ENCODE measurements around the gene SLC24A3. TPM values are rescaled to one million over a fixed set of nuclear protein-coding genes. Genes with fewer than 3 reads are reported as not detected.

The SLC24A3 gene
- polyA plus RNA-seq, 1 donor, result 9.9 TPM

DNA sequence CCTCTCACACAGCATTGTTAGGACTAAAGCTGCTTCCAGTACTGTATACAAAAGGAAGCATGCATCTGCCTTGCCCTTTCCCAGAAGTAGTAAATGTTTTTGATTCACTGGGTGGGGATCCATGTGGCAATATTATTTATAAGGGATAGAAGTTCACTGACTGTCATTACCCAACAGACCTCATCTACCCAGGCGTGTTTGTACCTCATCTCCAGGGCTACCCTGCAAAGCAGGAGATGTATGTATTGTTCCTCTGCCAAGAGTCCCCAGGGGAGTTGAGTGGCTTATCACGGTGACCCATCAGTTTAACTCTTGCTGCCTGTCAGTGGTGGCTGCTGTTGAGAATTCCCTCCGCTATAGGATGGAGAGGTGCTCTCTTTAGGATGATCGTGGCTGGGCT is 42.5 kb downstream of the SLC24A3 start:
- H3K36me3 ChIP-seq (ENCODE audit: control insufficient read depth, insufficient read depth, low read length), result no peaks in the 10 kb centered on the region
- no peak for DNase-seq
- no peaks in the 10 kb centered on the region for H3K9me3 ChIP-seq (ENCODE audit: control insufficient read depth, low read depth, low read length)
- H3K4me1 ChIP-seq (ENCODE audit: control insufficient read depth, insufficient read depth, low read length), result peaks cover 5% of the 10 kb centered on the region
- no CpG with 5 or more reads among the region's 4 CpGs for WGBS (ENCODE audit: insufficient coverage, low lambda C conversion rate)
- no peaks in the 10 kb centered on the region for H3K27me3 ChIP-seq (ENCODE audit: control insufficient read depth, insufficient read depth, low read length)
- no peak overlapping the region for H3K27ac ChIP-seq (ENCODE audit: low read length)
- no peak overlapping the region for H3K4me3 ChIP-seq (ENCODE audit: low read length)

DNA sequence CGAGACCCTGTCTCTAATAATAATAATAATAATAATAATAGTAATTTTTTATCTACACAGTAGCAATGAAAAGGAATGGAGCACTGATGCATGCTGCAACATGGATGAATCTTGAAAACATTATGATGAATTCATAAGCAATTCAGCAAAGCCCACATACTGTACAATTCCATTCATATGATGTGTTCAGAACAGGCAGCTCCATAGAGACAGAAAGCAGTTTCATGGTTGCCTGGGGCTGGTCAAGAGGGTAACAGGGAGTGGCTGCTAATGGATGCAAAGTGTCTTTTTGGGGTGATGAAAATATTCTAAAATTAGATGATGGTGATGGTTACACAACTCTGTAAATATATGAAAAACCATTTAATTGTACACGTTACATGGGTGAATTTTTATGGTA is 43.6 kb downstream of the SLC24A3 start:
- no CpG with 5 or more reads among the region's 2 CpGs for WGBS (ENCODE audit: insufficient coverage, low lambda C conversion rate)
- Histone ChIP-seq H3K4me1 (ENCODE audit: control insufficient read depth, insufficient read depth, low read length) (peaks cover 5% of the 10 kb centered on the region), H3K36me3 (ENCODE audit: control insufficient read depth, insufficient read depth, low read length) (no peaks in the 10 kb centered on the region), H3K27ac (ENCODE audit: low read length) (no peak overlapping the region), H3K27me3 (ENCODE audit: control insufficient read depth, insufficient read depth, low read length) (no peaks in the 10 kb centered on the region), H3K4me3 (ENCODE audit: low read length) (no peak overlapping the region), H3K9me3 (ENCODE audit: control insufficient read depth, low read depth, low read length) (no peaks in the 10 kb centered on the region)
- DNase-seq, result no peak

DNA sequence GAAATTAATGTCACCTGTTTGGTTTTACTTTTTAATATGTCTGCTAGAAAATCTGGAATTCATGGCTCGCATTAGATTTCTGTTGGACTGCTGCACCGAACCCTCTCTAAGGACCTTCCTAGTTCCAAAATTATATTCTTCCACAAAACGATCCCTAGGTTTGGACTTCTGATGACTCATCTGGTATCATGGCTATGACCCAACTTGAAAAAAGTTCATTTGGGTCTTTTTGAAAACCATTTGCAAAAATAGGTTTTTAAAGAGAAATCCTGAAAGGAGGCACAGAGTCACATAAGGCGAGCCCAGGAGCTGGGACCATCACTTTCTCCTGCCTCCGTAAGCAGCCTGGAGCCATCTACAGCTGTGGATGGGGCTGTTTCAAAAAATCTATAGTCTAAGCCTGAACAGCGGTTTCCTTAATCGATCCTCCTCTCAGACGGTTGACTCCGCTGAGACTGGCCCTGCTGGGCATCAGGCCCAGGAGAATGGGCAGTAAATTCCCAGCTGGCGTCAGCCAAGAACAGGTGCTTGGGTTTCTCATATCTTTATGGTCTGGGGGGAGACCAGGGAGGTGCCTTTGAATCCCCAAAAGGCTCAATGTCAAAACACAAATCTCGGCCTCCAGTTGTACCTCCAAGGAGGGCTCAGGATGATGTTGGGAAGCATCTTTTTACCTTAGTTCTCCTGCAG is 44.6 kb downstream of the SLC24A3 start:
- no CpG with 5 or more reads among the region's 11 CpGs for whole genome bisulfite sequencing (ENCODE audit: insufficient coverage, low lambda C conversion rate)

DNA sequence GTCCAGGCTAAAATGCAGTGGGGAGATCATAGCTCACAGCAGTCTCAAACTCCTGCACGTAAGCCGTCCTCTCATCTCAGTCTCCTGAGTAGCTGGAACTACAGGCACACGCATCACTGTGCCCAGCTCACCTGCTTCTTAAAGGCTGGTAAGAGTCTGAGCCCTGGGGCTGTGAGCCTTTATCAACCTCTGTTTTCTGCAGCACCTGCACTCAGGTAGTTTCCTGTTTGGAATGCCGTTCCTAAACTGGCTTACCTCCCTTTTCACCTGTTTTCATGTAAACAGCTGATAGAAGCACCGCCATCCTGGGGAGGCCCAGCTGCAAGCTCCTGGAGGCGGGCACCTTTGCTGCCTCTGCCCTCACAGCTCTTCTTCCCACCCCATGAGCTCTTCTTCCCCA is 45.4 kb downstream of the SLC24A3 start:
- DNase-seq, result no peak
- Histone ChIP-seq H3K27ac (ENCODE audit: low read length) (no peak overlapping the region), H3K27me3 (ENCODE audit: control insufficient read depth, insufficient read depth, low read length) (no peaks in the 10 kb centered on the region), H3K4me3 (ENCODE audit: low read length) (no peak overlapping the region), H3K36me3 (ENCODE audit: control insufficient read depth, insufficient read depth, low read length) (no peaks in the 10 kb centered on the region), H3K9me3 (ENCODE audit: control insufficient read depth, low read depth, low read length) (no peaks in the 10 kb centered on the region), H3K4me1 (ENCODE audit: control insufficient read depth, insufficient read depth, low read length) (no peaks in the 10 kb centered on the region)
- no CpG with 5 or more reads among the region's 6 CpGs for WGBS (ENCODE audit: insufficient coverage, low lambda C conversion rate)

More for the DNA sequence above, 44.6 kb downstream of the SLC24A3 start:
- H3K27me3 ChIP-seq (ENCODE audit: control insufficient read depth, insufficient read depth, low read length), result no peaks in the 10 kb centered on the region
- no peak for DNase-seq
- H3K27ac ChIP-seq (ENCODE audit: low read length), result no peak overlapping the region
- peaks cover under 1% of the 10 kb centered on the region for H3K4me1 ChIP-seq (ENCODE audit: control insufficient read depth, insufficient read depth, low read length)
- H3K36me3 ChIP-seq (ENCODE audit: control insufficient read depth, insufficient read depth, low read length), result no peaks in the 10 kb centered on the region
- no peak overlapping the region for H3K4me3 ChIP-seq (ENCODE audit: low read length)
- H3K9me3 ChIP-seq (ENCODE audit: control insufficient read depth, low read depth, low read length), result no peaks in the 10 kb centered on the region

DNA sequence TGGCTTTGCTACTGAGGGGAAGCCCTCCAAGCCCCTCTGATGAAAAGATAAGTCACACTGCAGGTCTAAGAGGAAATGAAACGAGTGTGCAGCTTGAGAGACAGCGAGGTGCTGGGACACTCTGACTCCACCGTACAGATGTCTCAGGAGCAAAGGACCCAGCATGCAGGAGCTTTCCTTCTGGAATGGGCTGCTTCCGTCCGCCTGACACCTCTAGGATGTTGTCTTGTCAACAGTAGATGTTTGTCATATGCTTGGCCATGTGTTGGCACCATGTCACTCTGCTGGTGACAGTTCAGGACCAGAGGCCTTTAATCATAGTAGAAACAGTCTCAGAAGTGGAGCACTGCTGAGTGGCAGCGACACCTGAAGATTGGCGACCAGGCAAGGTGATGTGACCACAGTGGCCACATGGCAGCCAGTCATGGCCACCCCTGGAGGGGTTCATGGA is 46.7 kb downstream of the SLC24A3 start:
- Histone ChIP-seq H3K9me3 (ENCODE audit: control insufficient read depth, low read depth, low read length) (no peaks in the 10 kb centered on the region), H3K4me1 (ENCODE audit: control insufficient read depth, insufficient read depth, low read length) (no peaks in the 10 kb centered on the region), H3K27me3 (ENCODE audit: control insufficient read depth, insufficient read depth, low read length) (no peaks in the 10 kb centered on the region), H3K4me3 (ENCODE audit: low read length) (no peak overlapping the region), H3K27ac (ENCODE audit: low read length) (no peak overlapping the region), H3K36me3 (ENCODE audit: control insufficient read depth, insufficient read depth, low read length) (no peaks in the 10 kb centered on the region)
- no peak for DNase-seq
- no CpG with 5 or more reads among the region's 7 CpGs for WGBS (ENCODE audit: insufficient coverage, low lambda C conversion rate)

DNA sequence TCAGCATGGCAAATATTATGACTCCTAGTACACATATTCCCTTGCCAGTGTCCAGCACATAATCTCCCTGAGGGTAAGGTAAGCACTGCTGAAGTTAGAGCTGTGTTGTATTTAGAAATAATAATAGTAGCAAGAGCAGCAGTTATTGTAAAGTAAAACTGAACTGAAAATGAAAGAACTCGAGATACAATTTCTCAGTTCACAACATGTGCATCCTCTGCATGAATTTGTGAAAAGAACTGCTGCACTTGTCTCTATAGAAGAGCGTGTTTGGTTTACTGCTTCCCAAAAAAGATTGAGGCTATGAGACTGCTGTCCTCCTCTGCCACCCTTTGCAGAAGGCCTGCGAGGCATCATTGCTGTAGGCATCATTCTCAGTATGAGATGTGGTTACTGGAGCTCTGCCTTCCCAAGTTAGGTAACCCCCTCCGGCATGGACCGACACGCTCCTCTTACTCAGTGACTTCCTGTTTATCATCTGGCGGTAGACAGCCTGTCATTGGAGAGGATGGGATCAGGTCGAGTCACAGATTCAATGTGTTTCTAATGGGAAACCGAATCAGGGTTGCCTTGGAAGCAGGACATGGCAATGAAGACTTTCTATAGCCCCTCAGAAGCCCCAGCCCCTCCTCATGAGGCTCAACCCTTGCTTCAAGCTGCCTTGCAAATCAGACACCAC is 48.1 kb downstream of the SLC24A3 start:
- no peak overlapping the region for H3K4me3 ChIP-seq (ENCODE audit: low read length)
- H3K27ac ChIP-seq (ENCODE audit: low read length), result no peak overlapping the region
- no peaks in the 10 kb centered on the region for H3K4me1 ChIP-seq (ENCODE audit: control insufficient read depth, insufficient read depth, low read length)
- H3K27me3 ChIP-seq (ENCODE audit: control insufficient read depth, insufficient read depth, low read length), result no peaks in the 10 kb centered on the region
- WGBS (ENCODE audit: insufficient coverage, low lambda C conversion rate), result no CpG with 5 or more reads among the region's 9 CpGs
- no peaks in the 10 kb centered on the region for H3K9me3 ChIP-seq (ENCODE audit: control insufficient read depth, low read depth, low read length)
- H3K36me3 ChIP-seq (ENCODE audit: control insufficient read depth, insufficient read depth, low read length), result no peaks in the 10 kb centered on the region
- no peak for DNase-seq

DNA sequence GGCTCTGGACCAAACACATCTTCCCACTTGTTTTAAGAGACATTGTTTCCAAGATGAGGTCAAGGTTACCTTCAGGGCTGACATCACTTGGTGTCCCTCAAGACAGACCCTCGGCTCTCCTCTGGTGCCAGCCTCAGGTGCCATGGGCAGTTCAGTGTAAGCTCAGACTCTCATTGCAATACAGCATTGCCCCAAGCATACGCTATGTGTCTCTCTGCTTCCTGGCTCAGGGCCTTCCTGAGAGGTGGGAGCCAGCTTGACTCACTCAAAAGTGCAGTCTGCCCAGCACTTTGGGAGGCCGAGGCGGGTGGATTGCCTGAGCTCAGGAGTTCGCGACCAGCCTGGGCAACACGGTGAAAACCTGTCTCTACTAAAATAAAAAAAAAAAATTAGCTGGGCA is 51.7 kb downstream of the SLC24A3 start:
- Histone ChIP-seq H3K4me1 (ENCODE audit: control insufficient read depth, insufficient read depth, low read length) (no peaks in the 10 kb centered on the region), H3K9me3 (ENCODE audit: control insufficient read depth, low read depth, low read length) (no peaks in the 10 kb centered on the region), H3K27me3 (ENCODE audit: control insufficient read depth, insufficient read depth, low read length) (no peaks in the 10 kb centered on the region), H3K27ac (ENCODE audit: low read length) (no peak overlapping the region), H3K4me3 (ENCODE audit: low read length) (no peak overlapping the region), H3K36me3 (ENCODE audit: control insufficient read depth, insufficient read depth, low read length) (no peaks in the 10 kb centered on the region)
- DNase-seq, result no peak
- WGBS (ENCODE audit: insufficient coverage, low lambda C conversion rate), result no CpG with 5 or more reads among the region's 7 CpGs

DNA sequence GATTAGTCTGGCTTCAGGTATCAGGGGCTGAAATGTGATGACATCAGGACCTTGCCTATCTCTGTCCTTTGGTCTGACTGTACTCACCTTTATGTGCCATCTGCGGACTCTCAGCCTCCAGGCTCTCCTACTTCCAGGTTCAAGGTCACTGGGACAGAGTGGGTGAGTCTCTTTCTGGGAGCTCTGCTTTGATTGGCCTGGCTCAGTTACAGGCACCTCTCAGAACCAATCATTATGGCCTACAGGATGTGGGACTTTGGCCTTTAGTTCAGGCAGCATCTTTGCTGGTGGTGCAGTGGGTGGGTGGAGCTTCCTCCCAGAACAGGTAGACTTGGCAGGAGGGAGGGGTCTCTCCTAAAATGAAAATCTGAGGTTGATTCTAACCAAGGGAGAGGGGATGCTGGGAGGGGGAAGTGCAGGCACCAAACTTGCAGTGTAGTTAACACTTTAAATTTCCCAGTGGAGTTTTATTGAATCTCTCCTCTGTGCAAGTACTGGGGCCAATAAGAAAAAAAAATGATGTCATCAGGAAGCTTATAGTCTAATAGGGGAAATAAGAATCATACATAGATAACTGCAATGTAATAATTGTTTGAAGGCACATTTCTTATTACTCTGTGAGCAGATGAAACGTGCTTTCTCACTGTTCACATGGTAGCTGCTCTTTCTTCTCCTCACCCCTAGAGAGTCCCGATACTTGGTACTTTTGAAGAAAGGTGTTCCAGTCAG is 53.4 kb downstream of the SLC24A3 start:
- DNase-seq, result no peak

DNA sequence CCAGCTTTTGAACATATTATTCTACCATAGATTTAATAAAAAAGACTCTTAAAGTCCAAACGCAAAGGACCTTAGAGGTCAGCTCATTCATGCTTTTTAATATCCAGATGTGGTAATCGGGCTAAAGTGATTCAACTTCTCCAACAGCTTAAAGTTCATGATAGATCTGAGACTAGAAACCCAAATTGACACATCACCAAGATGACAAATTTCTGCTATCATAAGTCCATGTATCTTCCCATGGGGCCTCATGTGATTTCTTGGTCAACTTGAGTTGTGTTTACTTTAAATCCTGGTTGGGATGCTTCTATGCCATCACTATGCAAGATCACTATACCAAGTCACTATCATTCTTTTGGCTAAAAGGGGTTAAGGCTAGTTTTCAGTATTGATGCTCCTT is 56.0 kb downstream of the SLC24A3 start:
- Histone ChIP-seq H3K9me3 (ENCODE audit: control insufficient read depth, low read depth, low read length) (no peaks in the 10 kb centered on the region), H3K4me3 (ENCODE audit: low read length) (no peak overlapping the region), H3K36me3 (ENCODE audit: control insufficient read depth, insufficient read depth, low read length) (no peaks in the 10 kb centered on the region), H3K4me1 (ENCODE audit: control insufficient read depth, insufficient read depth, low read length) (no peaks in the 10 kb centered on the region), H3K27me3 (ENCODE audit: control insufficient read depth, insufficient read depth, low read length) (no peaks in the 10 kb centered on the region), H3K27ac (ENCODE audit: low read length) (no peak overlapping the region)
- DNase-seq, result no peak
- 100% methylated on average over 2 of the region's 2 CpGs for WGBS (ENCODE audit: insufficient coverage, low lambda C conversion rate)

More for the DNA sequence above, 53.4 kb downstream of the SLC24A3 start:
- whole genome bisulfite sequencing (ENCODE audit: insufficient coverage, low lambda C conversion rate), result 80% methylated on average over 1 of the region's 3 CpGs
- Histone ChIP-seq H3K4me1 (ENCODE audit: control insufficient read depth, insufficient read depth, low read length) (no peaks in the 10 kb centered on the region), H3K27ac (ENCODE audit: low read length) (no peak overlapping the region), H3K9me3 (ENCODE audit: control insufficient read depth, low read depth, low read length) (no peaks in the 10 kb centered on the region), H3K36me3 (ENCODE audit: control insufficient read depth, insufficient read depth, low read length) (no peaks in the 10 kb centered on the region), H3K4me3 (ENCODE audit: low read length) (no peak overlapping the region), H3K27me3 (ENCODE audit: control insufficient read depth, insufficient read depth, low read length) (no peaks in the 10 kb centered on the region)

DNA sequence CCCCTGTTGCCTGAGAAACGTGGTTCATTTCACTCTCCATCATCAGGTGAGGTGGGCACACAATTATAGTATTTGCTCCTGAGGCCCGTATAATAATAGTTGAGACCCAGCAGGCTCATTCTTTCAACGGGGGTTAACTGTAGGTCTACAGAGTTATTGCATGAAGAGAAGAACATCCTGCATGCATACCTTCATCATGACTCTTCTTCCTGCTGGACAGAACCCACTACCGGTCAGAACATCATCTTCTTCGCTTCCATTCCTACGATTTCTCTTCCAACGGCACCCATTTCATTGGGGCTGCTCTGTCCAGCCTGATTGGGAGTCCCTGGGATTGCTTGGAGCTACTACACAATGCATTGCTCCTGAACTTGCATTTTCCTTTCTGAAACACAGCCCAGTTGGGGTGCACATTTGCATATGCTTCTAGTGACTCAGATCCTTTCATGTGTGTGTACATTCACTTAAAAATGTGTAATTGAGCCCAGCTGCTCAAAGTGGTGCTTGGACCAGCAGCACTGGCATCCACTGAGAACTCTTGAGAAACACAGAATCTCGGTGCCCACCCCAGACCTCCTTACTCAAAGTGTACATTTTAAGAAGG is 57.4 kb downstream of the SLC24A3 start:
- 100% methylated on average over 1 of the region's 8 CpGs for WGBS (ENCODE audit: insufficient coverage, low lambda C conversion rate)
- H3K4me1 ChIP-seq (ENCODE audit: control insufficient read depth, insufficient read depth, low read length), result peaks cover 3% of the 10 kb centered on the region
- H3K27ac ChIP-seq (ENCODE audit: low read length), result no peak overlapping the region
- no peaks in the 10 kb centered on the region for H3K9me3 ChIP-seq (ENCODE audit: control insufficient read depth, low read depth, low read length)
- no peaks in the 10 kb centered on the region for H3K27me3 ChIP-seq (ENCODE audit: control insufficient read depth, insufficient read depth, low read length)
- no peak overlapping the region for H3K4me3 ChIP-seq (ENCODE audit: low read length)
- DNase-seq, result no peak
- H3K36me3 ChIP-seq (ENCODE audit: control insufficient read depth, insufficient read depth, low read length), result no peaks in the 10 kb centered on the region
